ENCODE data around the gene DNASE1L1.

Gene DNASE1L1

DNA sequence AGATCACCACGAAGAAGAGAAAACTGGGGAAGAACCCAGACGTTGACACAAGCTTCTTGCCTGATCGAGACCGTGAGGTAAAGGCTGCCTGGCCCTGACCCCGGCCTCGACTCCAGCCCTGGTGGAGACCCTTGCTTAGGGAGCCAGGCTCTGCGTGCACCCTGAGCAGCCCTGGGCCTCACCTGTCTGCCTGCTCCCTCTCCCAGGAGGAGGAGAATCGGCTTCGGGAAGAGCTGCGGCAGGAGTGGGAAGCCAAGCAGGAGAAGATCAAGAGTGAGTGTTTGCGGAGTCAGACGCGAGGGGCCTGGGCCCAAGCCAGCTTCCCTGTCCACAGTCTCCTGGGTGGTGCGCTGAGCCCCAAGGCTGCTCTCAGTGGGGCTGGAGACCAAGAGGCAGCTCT, 39.4 kb upstream of the DNASE1L1 start:
- TF ChIP-seq, protein P1, sequence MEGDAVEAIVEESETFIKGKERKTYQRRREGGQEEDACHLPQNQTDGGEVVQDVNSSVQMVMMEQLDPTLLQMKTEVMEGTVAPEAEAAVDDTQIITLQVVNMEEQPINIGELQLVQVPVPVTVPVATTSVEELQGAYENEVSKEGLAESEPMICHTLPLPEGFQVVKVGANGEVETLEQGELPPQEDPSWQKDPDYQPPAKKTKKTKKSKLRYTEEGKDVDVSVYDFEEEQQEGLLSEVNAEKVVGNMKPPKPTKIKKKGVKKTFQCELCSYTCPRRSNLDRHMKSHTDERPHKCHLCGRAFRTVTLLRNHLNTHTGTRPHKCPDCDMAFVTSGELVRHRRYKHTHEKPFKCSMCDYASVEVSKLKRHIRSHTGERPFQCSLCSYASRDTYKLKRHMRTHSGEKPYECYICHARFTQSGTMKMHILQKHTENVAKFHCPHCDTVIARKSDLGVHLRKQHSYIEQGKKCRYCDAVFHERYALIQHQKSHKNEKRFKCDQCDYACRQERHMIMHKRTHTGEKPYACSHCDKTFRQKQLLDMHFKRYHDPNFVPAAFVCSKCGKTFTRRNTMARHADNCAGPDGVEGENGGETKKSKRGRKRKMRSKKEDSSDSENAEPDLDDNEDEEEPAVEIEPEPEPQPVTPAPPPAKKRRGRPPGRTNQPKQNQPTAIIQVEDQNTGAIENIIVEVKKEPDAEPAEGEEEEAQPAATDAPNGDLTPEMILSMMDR (IDR thresholded peaks at IDR 0.05; ENCODE audit: borderline replicate concordance, control extremely low read depth, extremely low read depth, insufficient read depth, missing control alignments), result no peak
- DNase-seq (ENCODE audit: low spot score), result no peak
- in situ Hi-C loops (cut with MboI; ENCODE audit: low sequenced_read_pairs, unreplicated experiment), result no loop called here

DNA sequence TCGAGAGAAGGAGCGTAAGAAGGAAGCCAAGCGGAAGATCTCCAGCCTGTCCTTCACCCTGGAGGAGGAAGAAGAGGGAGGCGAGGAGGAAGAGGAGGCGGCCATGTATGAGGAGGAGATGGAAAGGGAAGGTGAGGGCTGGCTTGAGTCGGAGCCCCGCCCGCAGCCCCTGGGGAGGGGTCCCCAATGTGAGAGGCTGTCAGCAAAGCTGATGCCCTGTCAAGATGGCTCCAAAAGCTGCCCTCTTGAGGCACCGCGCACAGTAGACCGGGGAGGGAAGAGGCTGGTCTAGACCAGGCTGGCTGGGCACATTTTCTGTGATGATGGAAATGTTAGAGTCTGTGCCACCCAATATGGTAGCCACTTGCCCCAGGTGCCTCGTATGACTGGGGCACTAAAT, 37.4 kb upstream of the DNASE1L1 start:
- no peak for DNase-seq (ENCODE audit: low spot score)
- TF ChIP-seq, protein P1 (IDR thresholded peaks at IDR 0.05; ENCODE audit: borderline replicate concordance, control extremely low read depth, extremely low read depth, insufficient read depth, missing control alignments), result no peak
- in situ Hi-C loops (cut with MboI; ENCODE audit: low sequenced_read_pairs, unreplicated experiment), result no loop called here

DNA sequence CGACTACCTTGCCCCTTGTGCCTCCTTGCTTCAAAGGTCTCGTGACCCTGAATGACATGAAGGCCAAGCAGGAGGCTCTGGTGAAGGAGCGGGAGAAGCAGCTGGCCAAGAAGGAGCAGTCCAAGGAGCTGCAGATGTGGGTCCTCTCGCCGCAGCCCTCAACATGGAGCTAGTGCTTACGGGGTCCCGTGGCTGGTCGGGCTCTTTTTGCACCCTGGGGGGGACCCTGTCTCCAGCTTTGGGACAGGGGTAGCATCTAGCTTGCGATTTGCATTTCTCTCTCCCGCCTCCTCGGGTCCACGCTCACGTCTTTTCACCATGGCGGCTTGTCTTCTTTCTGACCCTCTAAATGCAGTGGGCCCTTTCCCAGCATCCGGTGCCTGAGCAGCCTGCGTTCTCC, 36.7 kb upstream of the DNASE1L1 start:
- no peak for DNase-seq (ENCODE audit: low spot score)
- TF ChIP-seq, protein P1 (IDR thresholded peaks at IDR 0.05; ENCODE audit: borderline replicate concordance, control extremely low read depth, extremely low read depth, insufficient read depth, missing control alignments), result no peak
- in situ Hi-C loops (cut with MboI; ENCODE audit: low sequenced_read_pairs, unreplicated experiment), result no loop called here

DNA sequence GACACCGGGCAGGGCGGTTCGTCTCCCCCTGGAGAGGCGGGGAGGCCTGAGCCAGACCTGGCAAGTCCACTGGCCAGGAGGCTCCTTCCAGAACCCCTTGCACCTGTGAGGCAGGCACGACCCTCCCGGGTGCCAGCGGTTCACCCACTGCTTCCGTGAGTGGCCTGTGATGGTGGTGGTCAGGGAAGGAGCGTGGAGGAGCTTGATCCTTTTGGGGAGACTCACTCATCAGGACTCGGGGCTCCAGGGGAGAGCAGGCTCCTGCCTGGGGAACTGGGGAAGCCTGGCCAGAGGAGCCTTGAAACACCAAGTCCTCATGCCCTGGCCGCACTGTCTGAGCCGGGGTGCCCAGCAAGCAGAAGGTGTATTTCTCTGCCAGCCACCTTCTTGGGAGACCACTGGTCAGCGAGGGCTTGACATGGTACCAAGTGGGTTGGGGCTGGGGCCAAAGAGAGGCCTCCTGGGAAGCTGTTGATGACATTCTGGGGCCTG, 35.7 kb upstream of the DNASE1L1 start:
- TF ChIP-seq, protein P1 (IDR thresholded peaks at IDR 0.05; ENCODE audit: borderline replicate concordance, control extremely low read depth, extremely low read depth, insufficient read depth, missing control alignments), result no peak
- in situ Hi-C loops (cut with MboI; ENCODE audit: low sequenced_read_pairs, unreplicated experiment), result no loop called here
- no peak for DNase-seq (ENCODE audit: low spot score)

DNA sequence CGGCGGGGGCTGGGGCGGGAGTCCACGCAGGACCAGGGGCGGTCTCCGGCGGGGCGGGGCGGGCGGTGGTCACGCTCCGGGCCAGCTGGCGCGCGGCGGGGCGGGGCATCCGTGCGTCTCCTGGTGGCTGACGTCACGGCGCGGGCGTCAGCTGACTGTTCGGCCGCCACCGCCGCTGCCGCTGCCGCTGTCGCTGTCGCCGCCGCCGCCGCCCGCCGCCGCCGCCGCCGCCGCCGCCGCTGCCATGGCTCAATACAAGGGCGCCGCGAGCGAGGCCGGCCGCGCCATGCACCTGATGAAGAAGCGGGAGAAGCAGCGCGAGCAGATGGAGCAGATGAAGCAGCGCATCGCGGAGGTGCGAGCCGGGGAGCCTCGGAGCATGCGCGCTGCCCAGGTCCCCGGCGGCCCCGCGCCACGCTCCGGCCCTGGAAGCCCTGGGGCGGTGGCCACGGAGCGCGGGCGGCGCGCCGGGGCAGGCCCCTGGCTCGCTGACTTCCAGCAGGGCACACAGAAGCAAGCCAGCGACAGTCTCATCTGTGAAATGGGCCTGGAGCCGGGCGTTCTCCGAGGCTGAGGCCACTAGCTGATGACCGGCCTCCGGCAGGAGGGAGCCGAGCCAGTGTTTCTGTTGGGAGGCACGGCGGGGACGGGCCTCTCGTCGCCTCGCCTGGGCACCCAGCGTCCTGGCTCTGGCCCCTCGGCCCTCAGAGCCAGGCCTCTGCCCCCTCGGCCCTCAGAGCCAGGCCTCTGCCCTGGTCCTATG, 35.1 kb upstream of the DNASE1L1 start, which contains the start of gene FAM50A:
TSS of gene FAM50A (plus strand) at position 150 of the 763 bp plus-strand sequence. CDS start at position 245, 95 bp downstream.
- TF ChIP-seq, protein P1 (IDR thresholded peaks at IDR 0.05; ENCODE audit: borderline replicate concordance, control extremely low read depth, extremely low read depth, insufficient read depth, missing control alignments), result peak; percentile 16
- DNase-seq (ENCODE audit: low spot score), result peak; percentile 89
- in situ Hi-C loops (cut with MboI; ENCODE audit: low sequenced_read_pairs, unreplicated experiment), result no loop called here

DNA sequence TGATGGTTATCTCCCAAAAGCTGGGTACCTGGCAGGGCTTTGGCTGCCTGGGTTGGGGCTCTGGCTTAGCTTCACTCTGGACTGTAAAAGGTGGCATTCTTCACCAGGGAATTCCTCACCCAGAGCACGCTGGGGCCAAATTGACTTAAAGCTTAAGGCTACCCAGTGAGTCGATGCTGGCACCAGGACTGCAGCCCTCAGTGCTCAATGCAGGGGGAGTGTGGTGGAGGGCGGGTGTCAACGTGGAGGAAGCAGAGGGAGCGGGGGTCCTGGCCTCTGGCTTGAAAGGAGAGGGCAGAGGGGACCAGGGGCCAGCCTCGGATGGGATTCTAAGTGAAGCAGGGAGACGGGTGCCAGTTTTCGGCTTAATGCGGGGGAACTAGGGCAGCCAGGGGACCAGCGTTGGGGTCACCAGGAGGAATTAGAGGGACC, 34.4 kb upstream of the DNASE1L1 start:
- TF ChIP-seq, protein P1 (IDR thresholded peaks at IDR 0.05; ENCODE audit: borderline replicate concordance, control extremely low read depth, extremely low read depth, insufficient read depth, missing control alignments), result no peak
- no peak for DNase-seq (ENCODE audit: low spot score)
- in situ Hi-C loops (cut with MboI; ENCODE audit: low sequenced_read_pairs, unreplicated experiment), result no loop called here
